HepG2 (cell line): ENCODE results near the gene SLC28A1. TPM values are rescaled to one million over a fixed set of nuclear protein-coding genes. Genes with fewer than 3 reads are reported as not detected.

Source experiments
- ATAC-seq: fragments of 200-7000 bp; cut with Tn5 transposase; 3 replicates; pipeline ENCODE4 v1.9.1; 2020; ENCODE audit warnings: mild to moderate bottlenecking, moderate library complexity
- BruUV-seq: library from RNA; stranded (reverse); fragments of 400-500 nt; replicated peaks from 2 replicates; lab custom pipeline; 2021; lab: Mats Ljungman, UMichigan
- CTCF ChIA-PET: fragments of 300-600 bp; formaldehyde crosslinking; extraction: SDS; loops from one replicate; lab custom pipeline; 2021; ENCODE audit warnings: low total read pairs, inconsistent platforms, low intra/inter-chr PET ratio; lab: Yijun Ruan, JAX
- POLR2A ChIA-PET: fragments of 350-600 bp; sonication (Branson Sonifier 250); formaldehyde crosslinking; loops from one replicate; lab custom pipeline; 2020; ENCODE audit warnings: antibody characterized with exemption, inconsistent platforms; lab: Yijun Ruan, JAX
- DNase-seq: peaks from one replicate; pipeline ENCODE4 v3.0.0-alpha.2; 2015; ENCODE audit warnings: low spot score
- FAIRE-seq: peaks from 3 replicates; lab custom pipeline; 2011; peaks lifted over from hg19 to GRCh38; lab: Jason Lieb, UNC
- H2AFZ ChIP-seq: one replicate; pipeline ENCODE4 v1.6.1; 2011; ENCODE audit warnings: low read length, inconsistent platforms
- H3K27ac ChIP-seq: fragments of 300-600 bp; 3 replicates; pipeline ENCODE4 v1.8.0; 2011; ENCODE audit warnings: mixed run types, mild to moderate bottlenecking, mixed read lengths, low read length, inconsistent platforms; ENCODE audit not compliant: insufficient read depth; ENCODE audit errors: extremely low read length
- H3K27me3 ChIP-seq, 2 experiments: fragments of 200-600 bp in 1 of 2; 2 replicates in 1 of 2; 3 replicates in 1 of 2; pipeline versions ENCODE4 v1.6.0 to v1.8.0; 2011; ENCODE audit warnings: low read length in 2 of 2, mild to moderate bottlenecking in 2 of 2, moderate library complexity in 2 of 2, inconsistent platforms in 1 of 2; ENCODE audit not compliant: insufficient read depth in 2 of 2, control insufficient read depth in 1 of 2
- H3K36me3 ChIP-seq, 2 experiments: fragments of 200-600 bp in 1 of 2; replicated peaks in 1 of 2; 2 replicates in 1 of 2; 3 replicates in 1 of 2; pipeline versions ENCODE4 v1.5.1 to v1.8.0; 2011; ENCODE audit warnings: low read length in 2 of 2, inconsistent platforms in 1 of 2; ENCODE audit not compliant: insufficient read depth in 2 of 2, control insufficient read depth in 1 of 2
- H3K4me1 ChIP-seq: 2 replicates; pipeline ENCODE4 v1.5.1; 2012; ENCODE audit warnings: low read length, inconsistent platforms; ENCODE audit not compliant: insufficient read depth
- H3K4me2 ChIP-seq: 2 replicates; pipeline ENCODE4 v1.6.0; 2011; ENCODE audit warnings: low read depth, low read length, inconsistent platforms
- H3K4me3 ChIP-seq, 3 experiments: fragments of 200-600 bp in 1 of 3; sonication (generic), shearing (Covaris generic) in 1 of 3; replicated peaks in 1 of 3; 2 replicates each; pipeline ENCODE4 v1.5.1; 2011 to 2016; ENCODE audit warnings: low read length in 3 of 3, inconsistent platforms in 2 of 3, low read depth in 2 of 3, mild to moderate bottlenecking in 2 of 3, control low read depth in 1 of 3, mixed read lengths in 1 of 3; ENCODE audit not compliant: insufficient read depth in 1 of 3
- H3K79me2 ChIP-seq: one replicate; pipeline ENCODE4 v1.6.1; 2011; ENCODE audit warnings: low read length, inconsistent platforms; ENCODE audit not compliant: insufficient read depth
- H3K9ac ChIP-seq: 2 replicates; pipeline ENCODE4 v1.6.0; 2011; ENCODE audit warnings: mild to moderate bottlenecking, low read depth, low read length, inconsistent platforms; ENCODE audit not compliant: insufficient read depth
- H3K9me3 ChIP-seq: 2 replicates; pipeline ENCODE4 v1.5.1; 2012; ENCODE audit warnings: mild to moderate bottlenecking, low read length
- H4K20me1 ChIP-seq: 2 replicates; pipeline ENCODE4 v1.6.0; 2011; ENCODE audit warnings: inconsistent platforms, mild to moderate bottlenecking, low read length, moderate library complexity; ENCODE audit not compliant: insufficient read depth
- ASH2L ChIP-seq: fragments of 300-600, 200-600 bp; sonication (generic); IDR thresholded peaks from 2 replicates; pipeline ENCODE4 v1.7.0; 2017; ENCODE audit warnings: low read depth, mild to moderate bottlenecking, moderate library complexity, mixed read lengths, low read length; ENCODE audit not compliant: insufficient read length
- DMAP1 ChIP-seq: IDR thresholded peaks from 2 replicates; pipeline ENCODE4 v1.6.1; 2016
- KDM2A ChIP-seq: sonication (generic); formaldehyde crosslinking; IDR thresholded peaks from 2 replicates; pipeline ENCODE4 v1.4.0; 2020; ENCODE audit warnings: low read depth, missing genetic modification reagents, borderline replicate concordance
- MXD4 ChIP-seq: IDR thresholded peaks from 2 replicates; pipeline ENCODE4 v1.6.1; 2016; ENCODE audit warnings: mild to moderate bottlenecking, missing biosample characterization, missing genetic modification reagents
- NFIC ChIP-seq: IDR thresholded peaks from 2 replicates; pipeline ENCODE4 v1.6.1; 2012; ENCODE audit warnings: mild to moderate bottlenecking, low read length, inconsistent platforms
- NFYC ChIP-seq: IDR thresholded peaks from 2 replicates; pipeline ENCODE4 v1.6.1; 2016; ENCODE audit warnings: missing genetic modification reagents, missing compliant biosample characterization
- NKX3-1 ChIP-seq: sonication (generic); formaldehyde crosslinking; IDR thresholded peaks from 2 replicates; pipeline ENCODE4 v1.5.0; 2020; ENCODE audit warnings: missing genetic modification reagents
- PHF5A ChIP-seq: IDR thresholded peaks from one replicate; pipeline ENCODE4 v1.6.1; 2018; ENCODE audit warnings: low read depth, missing genetic modification reagents; ENCODE audit not compliant: unreplicated experiment
- POLR2G ChIP-seq: fragments of 200-400 bp; formaldehyde crosslinking; IDR thresholded peaks from 2 replicates; pipeline ENCODE4 v1.6.1; 2018; ENCODE audit warnings: mild to moderate bottlenecking, low read depth, low read length, moderate library complexity
- RFXAP ChIP-seq: sonication (generic); formaldehyde crosslinking; IDR thresholded peaks from 2 replicates; pipeline ENCODE4 v1.4.0; 2020; ENCODE audit warnings: missing genetic modification reagents, borderline replicate concordance
- SP2 ChIP-seq: sonication (generic); formaldehyde crosslinking; IDR thresholded peaks from 2 replicates; pipeline ENCODE4 v1.5.1; 2020; ENCODE audit warnings: mild to moderate bottlenecking, missing genetic modification reagents
- TMF1 ChIP-seq: sonication (generic); formaldehyde crosslinking; IDR thresholded peaks from 2 replicates; pipeline ENCODE4 v1.8.1; 2022; ENCODE audit warnings: low read depth, missing genetic modification reagents
- ZC3H4 ChIP-seq: sonication (generic); formaldehyde crosslinking; IDR thresholded peaks from 2 replicates; pipeline ENCODE4 v1.4.0; 2020; ENCODE audit warnings: missing genetic modification reagents, borderline replicate concordance
- ZNF234 ChIP-seq: sonication (generic); formaldehyde crosslinking; conservative IDR thresholded peaks from 2 replicates; pipeline ENCODE4 v1.5.1; 2020; ENCODE audit warnings: mild to moderate bottlenecking, missing genetic modification reagents
- ZNF543 ChIP-seq: sonication (generic); formaldehyde crosslinking; IDR thresholded peaks from 2 replicates; pipeline ENCODE4 v1.4.0; 2020; ENCODE audit warnings: mild to moderate bottlenecking, missing genetic modification reagents
- ZNF670 ChIP-seq: sonication (generic); formaldehyde crosslinking; IDR thresholded peaks from 2 replicates; pipeline ENCODE4 v1.8.0; 2022; ENCODE audit warnings: mild to moderate bottlenecking, missing genetic modification reagents, borderline replicate concordance
- ZNF768 ChIP-seq: sonication (generic); formaldehyde crosslinking; IDR thresholded peaks from 2 replicates; pipeline ENCODE4 v1.4.0; 2020; ENCODE audit warnings: missing genetic modification reagents
- WGBS: methylation state at CpG from one replicate; pipeline ENCODE4 v1.1.6; 2017; ENCODE audit warnings: low lambda C conversion rate; 5-methylcytosine and 5-hydroxymethylcytosine counted together
- in situ Hi-C: cut with HindIII; loops from 2 replicates; pipeline ENCODE4 v1.10.0; 2017; ENCODE audit warnings: low pct_unique_long_range_greater_than_20kb; ENCODE audit not compliant: extremely low pct_ligation_motif_present
- intact Hi-C: fragments of 100-400 bp; cut with micrococcal nuclease; formaldehyde crosslinking; loops from one replicate; pipeline ENCODE4 v1.10.0; 2022; ENCODE audit not compliant: unreplicated experiment
- polyA plus RNA-seq, 8 experiments: library from polyadenylated mRNA; depleted of rRNA in 3 of 8; stranded (reverse) in 7 of 8; unstranded in 1 of 8; fragments of >200 nt; fragmentation: Illumina TruSeq in 4 of 8; extraction: Trizol in 4 of 8; gene quantifications; 2 replicates each; pipeline versions ENCODE4 v1.2.1 to v1.2.3, GENCODE V29; 2011 to 2016; ENCODE audit warnings: low read depth in 4 of 8, missing spikeins in 1 of 8, mixed read lengths in 1 of 8; ENCODE audit not compliant: insufficient read depth in 1 of 8
- total RNA-seq, 5 experiments: library from RNA; depleted of rRNA; stranded (reverse); fragments of >200 nt; fragmentation: Illumina TruSeq; extraction: Trizol; gene quantifications; 2 replicates each; pipeline ENCODE4 v1.2.3, GENCODE V29; 2016; ENCODE audit warnings: low read depth in 1 of 5
- TF ChIP-seq, protein P1 (sequence below): sonication (generic); formaldehyde crosslinking; IDR thresholded peaks from 2 replicates; pipeline ENCODE4 v1.5.0; 2020; ENCODE audit warnings: missing genetic modification reagents
- TF ChIP-seq, protein P2 (sequence below): sonication (generic); formaldehyde crosslinking; conservative IDR thresholded peaks from 2 replicates; pipeline ENCODE4 v1.8.0; 2022; ENCODE audit warnings: mild to moderate bottlenecking, moderate library complexity, missing genetic modification reagents

SLC28A1 gene
- total and polyA plus RNA-seq, 2 of the 13 experiments (the other 11 are each of a cell fraction or from before 2014, with no cell fraction given), result 0.31 to 5.8 TPM

DNA sequence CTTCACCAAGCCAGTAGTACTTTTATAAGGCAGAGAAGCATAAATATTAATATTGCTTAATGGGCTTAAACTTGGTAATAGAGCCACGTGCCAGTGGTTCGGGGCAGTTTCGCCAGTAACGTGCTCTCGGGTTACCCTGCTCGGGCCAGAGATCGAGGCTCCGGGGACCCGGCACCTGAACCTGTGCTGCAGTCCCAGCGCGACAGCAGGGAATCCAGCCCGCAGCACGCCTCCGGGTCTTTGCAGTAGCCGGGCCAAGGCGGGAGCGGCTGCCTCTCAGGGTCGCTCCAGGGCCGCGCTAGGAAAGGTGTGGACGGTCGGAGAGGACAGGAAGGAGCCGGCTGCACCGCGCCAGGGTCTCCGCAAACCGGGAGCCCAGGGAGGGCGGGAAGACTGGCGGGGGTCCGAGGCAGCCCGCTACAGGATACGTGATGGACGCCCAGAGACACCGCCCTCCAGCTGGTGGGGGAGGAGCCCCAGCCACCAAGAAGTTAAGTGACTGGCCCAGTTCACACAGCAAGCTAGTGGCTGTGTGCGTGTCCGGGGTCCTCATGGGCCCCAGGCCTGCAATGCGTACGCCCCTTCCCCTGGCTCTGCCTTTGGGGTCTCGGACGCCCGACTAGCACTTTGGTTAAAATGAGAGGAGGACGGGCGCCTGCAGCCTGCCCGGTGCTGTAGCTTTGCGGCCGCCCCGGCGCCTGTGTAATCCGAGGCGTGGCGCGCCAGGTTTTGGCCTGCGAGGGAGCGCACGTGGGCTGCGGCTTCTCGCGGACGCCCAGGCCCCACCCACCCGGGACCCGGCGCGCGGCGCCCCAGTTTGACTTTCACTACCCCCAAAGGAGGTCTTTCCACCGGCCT, 96.0 kb downstream of the SLC28A1 start:
- 4% methylated on average over 11 of the region's 66 CpGs for WGBS
- no peak overlapping the region for H2AFZ ChIP-seq
- in situ Hi-C loops, result no loop called here
- no peak for TF ChIP-seq ZNF234
- TF ChIP-seq ZNF768, result peak; percentile 60
- TF ChIP-seq MXD4 (CRISPR knock-in tag), result 0 out of 2 replicates have a peak, but pooled peaks have one; percentile 47
- TF ChIP-seq NFIC, result 0 out of 2 replicates have a peak, but pooled peaks have one; percentile 39
- TF ChIP-seq NFYC (CRISPR knock-in tag), result no peak
- no peak; the same call in 1 of the 2 replicates for TF ChIP-seq NKX3-1 (CRISPR knock-in tag)
- peak; percentile 74 for TF ChIP-seq POLR2G
- TF ChIP-seq SP2 (CRISPR knock-in tag), result no peak
- peak; percentile 67 for TF ChIP-seq DMAP1 (CRISPR knock-in tag)
- TF ChIP-seq ZC3H4 (CRISPR knock-in tag), result no peak
- peak; percentile 75 for TF ChIP-seq ASH2L
- peak; percentile 96 for TF ChIP-seq KDM2A (CRISPR knock-in tag)
- no peak for TF ChIP-seq ZNF543
- TF ChIP-seq, protein P1, sequence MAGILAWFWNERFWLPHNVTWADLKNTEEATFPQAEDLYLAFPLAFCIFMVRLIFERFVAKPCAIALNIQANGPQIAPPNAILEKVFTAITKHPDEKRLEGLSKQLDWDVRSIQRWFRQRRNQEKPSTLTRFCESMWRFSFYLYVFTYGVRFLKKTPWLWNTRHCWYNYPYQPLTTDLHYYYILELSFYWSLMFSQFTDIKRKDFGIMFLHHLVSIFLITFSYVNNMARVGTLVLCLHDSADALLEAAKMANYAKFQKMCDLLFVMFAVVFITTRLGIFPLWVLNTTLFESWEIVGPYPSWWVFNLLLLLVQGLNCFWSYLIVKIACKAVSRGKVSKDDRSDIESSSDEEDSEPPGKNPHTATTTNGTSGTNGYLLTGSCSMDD, result no peak
- TF ChIP-seq PHF5A, result no peak
- peak; percentile 42; the same call in 1 of the 2 replicates for TF ChIP-seq ZNF670 (CRISPR knock-in tag)
- peak; percentile 29; the same call in 1 of the 2 replicates for TF ChIP-seq RFXAP (CRISPR knock-in tag)
- TF ChIP-seq, protein P2, sequence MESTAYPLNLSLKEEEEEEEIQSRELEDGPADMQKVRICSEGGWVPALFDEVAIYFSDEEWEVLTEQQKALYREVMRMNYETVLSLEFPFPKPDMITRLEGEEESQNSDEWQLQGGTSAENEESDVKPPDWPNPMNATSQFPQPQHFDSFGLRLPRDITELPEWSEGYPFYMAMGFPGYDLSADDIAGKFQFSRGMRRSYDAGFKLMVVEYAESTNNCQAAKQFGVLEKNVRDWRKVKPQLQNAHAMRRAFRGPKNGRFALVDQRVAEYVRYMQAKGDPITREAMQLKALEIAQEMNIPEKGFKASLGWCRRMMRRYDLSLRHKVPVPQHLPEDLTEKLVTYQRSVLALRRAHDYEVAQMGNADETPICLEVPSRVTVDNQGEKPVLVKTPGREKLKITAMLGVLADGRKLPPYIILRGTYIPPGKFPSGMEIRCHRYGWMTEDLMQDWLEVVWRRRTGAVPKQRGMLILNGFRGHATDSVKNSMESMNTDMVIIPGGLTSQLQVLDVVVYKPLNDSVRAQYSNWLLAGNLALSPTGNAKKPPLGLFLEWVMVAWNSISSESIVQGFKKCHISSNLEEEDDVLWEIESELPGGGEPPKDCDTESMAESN (CRISPR knock-in tag), result peak; percentile 45; the same call in 1 of the 2 replicates
- TF ChIP-seq TMF1 (CRISPR knock-in tag), result 0 out of 2 replicates have a peak, but pooled peaks have one; percentile 40

More for the DNA sequence above, 96.0 kb downstream of the SLC28A1 start:
- no peaks in the 10 kb centered on the region for H3K36me3 ChIP-seq
- intact Hi-C loops, result no loop called here
- H3K27ac ChIP-seq, result peak overlapping the region; percentile 86
- peaks cover 54% of the 10 kb centered on the region for H3K4me1 ChIP-seq
- DNase-seq (peak; percentile 75), FAIRE-seq (no peak), ATAC-seq (peak; percentile 77)
- H3K9ac ChIP-seq, result peak overlapping the region; percentile 82
- ChIA-PET CTCF (no interaction called here), POLR2A (interaction anchor here (0.7 to 3.2 kb wide), 12 partner anchors 10 to 264 kb away, joined by 3 to 9 read pairs (median 4); partner anchors contain the start of gene SEC11A)
- H3K4me3 ChIP-seq, result peak overlapping the region; percentile 85 to 91 (median 90)
- peaks cover 11% of the 10 kb centered on the region for H4K20me1 ChIP-seq
- peak overlapping the region; percentile 85 for H3K4me2 ChIP-seq
- H3K79me2 ChIP-seq, result peaks cover 34% of the 10 kb centered on the region
- no peaks in the 10 kb centered on the region for H3K9me3 ChIP-seq
- H3K27me3 ChIP-seq, result peaks cover 3 to 11% of the 10 kb centered on the region in 2 experiments; a peak in 2 of 5 replicates
- TSS peak; percentile 31 for BruUV-seq
